ENCODE measurements around the gene ACY1. TPM values are rescaled to one million over a fixed set of nuclear protein-coding genes. Genes with fewer than 3 reads are reported as not detected.

Gene ACY1
- total RNA-seq, 2 experiments from 2014 or later, result 3.3 to 4.0 TPM

DNA sequence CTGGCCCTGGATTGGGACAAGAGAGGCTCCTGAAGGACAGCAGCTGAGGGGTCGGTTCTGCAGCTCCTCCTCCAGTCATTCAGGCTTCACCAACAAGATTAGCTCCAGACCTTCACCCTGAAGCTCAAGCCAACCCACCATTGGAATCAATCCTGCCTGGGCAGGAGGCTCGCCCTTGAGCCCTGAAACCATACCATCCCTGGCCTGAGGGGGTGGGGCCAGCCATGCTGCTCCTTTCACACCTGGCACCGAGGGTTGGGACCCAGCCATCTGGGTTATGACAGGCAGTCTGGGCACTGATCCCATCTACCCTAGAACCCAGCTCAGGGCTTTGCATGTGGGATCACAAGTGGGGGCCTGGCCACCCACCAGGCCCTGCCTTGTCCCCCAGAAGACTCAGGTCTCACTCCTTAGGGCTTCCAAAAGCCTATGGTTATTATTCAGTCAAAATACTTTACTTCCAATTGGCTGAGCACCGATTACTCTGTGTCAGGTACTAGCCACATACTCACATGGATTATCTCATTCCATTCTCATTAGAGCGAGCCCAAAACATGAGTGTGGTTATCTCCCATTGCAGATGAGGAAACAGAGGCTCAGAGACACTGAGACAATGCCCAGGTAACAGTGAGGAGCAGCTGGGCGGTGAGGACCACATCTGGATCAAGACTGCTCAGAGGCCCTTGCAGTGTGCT, 12.6 kb upstream of the ACY1 start:
- CTCF ChIA-PET (ENCODE audit: unreplicated experiment), result no interaction called here
- intact Hi-C loops (cut with micrococcal nuclease; ENCODE audit: unreplicated experiment), result no loop called here
- POLR2A ChIA-PET, result interaction anchor here (0.6 kb wide), 1 partner anchor 177 kb away, joined by 3 read pairs; no protein-coding TSS in a partner anchor
- Histone ChIP-seq H4K20me1 (ENCODE audit: insufficient read depth, low read length) (no peaks in the 10 kb centered on the region), H3K4me3 (ENCODE audit: low read depth, low read length, poor library complexity, severe bottlenecking) (no peak overlapping the region), H3K9me3 (ENCODE audit: low read length) (no peaks in the 10 kb centered on the region), H3K79me2 (ENCODE audit: insufficient read depth, low read depth, low read length) (no peaks in the 10 kb centered on the region), H3K4me2 (ENCODE audit: low read length) (no peak overlapping the region), H2AFZ (ENCODE audit: low read length) (no peak overlapping the region), H3K9me2 (ENCODE audit: insufficient read depth, low read length) (no peaks in the 10 kb centered on the region), H3K4me1 (ENCODE audit: insufficient read depth, low read length, poor library complexity, severe bottlenecking) (peaks cover 26% of the 10 kb centered on the region), H3K27ac (ENCODE audit: low read depth, low read length, poor library complexity, severe bottlenecking) (no peak overlapping the region), H3K36me3 (ENCODE audit: insufficient read depth, low read length) (no peaks in the 10 kb centered on the region)
- no peak for TF ChIP-seq EZH2phosphoT487 (IDR thresholded peaks at IDR 0.05; ENCODE audit: borderline replicate concordance, low read depth, low read length)
- TF ChIP-seq, protein P1, sequence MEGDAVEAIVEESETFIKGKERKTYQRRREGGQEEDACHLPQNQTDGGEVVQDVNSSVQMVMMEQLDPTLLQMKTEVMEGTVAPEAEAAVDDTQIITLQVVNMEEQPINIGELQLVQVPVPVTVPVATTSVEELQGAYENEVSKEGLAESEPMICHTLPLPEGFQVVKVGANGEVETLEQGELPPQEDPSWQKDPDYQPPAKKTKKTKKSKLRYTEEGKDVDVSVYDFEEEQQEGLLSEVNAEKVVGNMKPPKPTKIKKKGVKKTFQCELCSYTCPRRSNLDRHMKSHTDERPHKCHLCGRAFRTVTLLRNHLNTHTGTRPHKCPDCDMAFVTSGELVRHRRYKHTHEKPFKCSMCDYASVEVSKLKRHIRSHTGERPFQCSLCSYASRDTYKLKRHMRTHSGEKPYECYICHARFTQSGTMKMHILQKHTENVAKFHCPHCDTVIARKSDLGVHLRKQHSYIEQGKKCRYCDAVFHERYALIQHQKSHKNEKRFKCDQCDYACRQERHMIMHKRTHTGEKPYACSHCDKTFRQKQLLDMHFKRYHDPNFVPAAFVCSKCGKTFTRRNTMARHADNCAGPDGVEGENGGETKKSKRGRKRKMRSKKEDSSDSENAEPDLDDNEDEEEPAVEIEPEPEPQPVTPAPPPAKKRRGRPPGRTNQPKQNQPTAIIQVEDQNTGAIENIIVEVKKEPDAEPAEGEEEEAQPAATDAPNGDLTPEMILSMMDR (conservative IDR thresholded peaks at IDR 0.05; ENCODE audit: low read length), result no peak
- DNase-seq (ENCODE audit: low spot score), result no peak
- no TSS peak for BruUV-seq (replicated peaks)

GRCh38 chr3:51971350-51971749, 12.0 kb upstream of the ACY1 start:
- H3K4me2 ChIP-seq (ENCODE audit: low read length), result no peak overlapping the region
- no peak for DNase-seq (ENCODE audit: low spot score)
- no peak overlapping the region for H2AFZ ChIP-seq (ENCODE audit: low read length)
- no peaks in the 10 kb centered on the region for H3K9me2 ChIP-seq (ENCODE audit: insufficient read depth, low read length)
- POLR2A ChIA-PET, result no interaction called here
- no TSS peak for BruUV-seq (replicated peaks)
- no peaks in the 10 kb centered on the region for H3K79me2 ChIP-seq (ENCODE audit: insufficient read depth, low read depth, low read length)
- no peaks in the 10 kb centered on the region for H3K36me3 ChIP-seq (ENCODE audit: insufficient read depth, low read length)
- no peaks in the 10 kb centered on the region for H4K20me1 ChIP-seq (ENCODE audit: insufficient read depth, low read length)
- CTCF ChIA-PET (ENCODE audit: unreplicated experiment), result no interaction called here
- H3K9me3 ChIP-seq (ENCODE audit: low read length), result no peaks in the 10 kb centered on the region
- no peak overlapping the region for H3K4me3 ChIP-seq (ENCODE audit: low read depth, low read length, poor library complexity, severe bottlenecking)
- no peak overlapping the region for H3K27ac ChIP-seq (ENCODE audit: low read depth, low read length, poor library complexity, severe bottlenecking)
- intact Hi-C loops (cut with micrococcal nuclease; ENCODE audit: unreplicated experiment), result no loop called here
- H3K4me1 ChIP-seq (ENCODE audit: insufficient read depth, low read length, poor library complexity, severe bottlenecking), result peaks cover 29% of the 10 kb centered on the region
- TF ChIP-seq, protein P1 (conservative IDR thresholded peaks at IDR 0.05; ENCODE audit: low read length), result no peak
- no peak for TF ChIP-seq EZH2phosphoT487 (IDR thresholded peaks at IDR 0.05; ENCODE audit: borderline replicate concordance, low read depth, low read length)

All from OCI-LY7 (cell line).